Upper lobe of left lung (tissue), 6 donors: ENCODE results near the gene MYO18A. TPM values are rescaled to one million over a fixed set of nuclear protein-coding genes. Genes with fewer than 3 reads are reported as not detected.
"Not testable (repeated sequence)": the region's sequence is repeated elsewhere in the genome, so short reads cannot be mapped to it uniquely, and the experiment has no call there.

Experiments used
- ATAC-seq, 2 donors: fragments of 200-7000 bp; cut with Tn5 transposase; one replicate each; pipeline ENCODE4 v1.9.1; 2022; ENCODE audit warnings: mild to moderate bottlenecking in 2 of 2, moderate library complexity in 2 of 2; ENCODE audit not compliant: low FRiP score in 2 of 2
- DNase-seq, 2 donors: peaks; one replicate each; pipeline ENCODE4 v3.0.0-alpha.2; 2019 to 2020
- H3K27ac ChIP-seq, 4 donors: fragments of 200-600 bp; sonication (generic); one replicate each; pipeline ENCODE4 v1.5.1; 2016 to 2019
- H3K27me3 ChIP-seq, 4 donors: fragments of 200-600 bp; sonication (generic); one replicate each; pipeline ENCODE4 v1.5.1; 2017 to 2019
- H3K36me3 ChIP-seq, 4 donors: fragments of 200-600 bp; sonication (generic); one replicate each; pipeline ENCODE4 v1.5.1; 2016 to 2019
- H3K4me1 ChIP-seq, 4 donors: fragments of 200-600 bp; sonication (generic); one replicate each; pipeline ENCODE4 v1.5.1; 2018 to 2019
- H3K4me3 ChIP-seq, 4 donors: fragments of 200-600 bp; sonication (generic); one replicate each; pipeline ENCODE4 v1.5.1; 2017 to 2019; ENCODE audit warnings: mild to moderate bottlenecking in 2 of 4, moderate library complexity in 1 of 4
- H3K9me3 ChIP-seq, 4 donors: fragments of 200-600 bp; sonication (generic); one replicate each; pipeline ENCODE4 v1.5.1; 2018 to 2019
- CTCF ChIP-seq, 6 experiments: fragments of 450-650 bp in 4 of 6; fragments of 200-600 bp in 2 of 6; sonication (generic) in 2 of 6; IDR thresholded peaks; one replicate each; pipeline ENCODE4 v1.5.1; 2016 to 2019; ENCODE audit warnings: antibody characterized with exemption in 6 of 6
- EP300 ChIP-seq, 4 donors: sonication (generic); formaldehyde crosslinking; IDR thresholded peaks; one replicate each; pipeline ENCODE4 v1.5.1; 2017; ENCODE audit warnings: antibody characterized with exemption in 4 of 4, control low read depth in 2 of 4
- POLR2A ChIP-seq, 4 donors: fragments of 450-650 bp; IDR thresholded peaks; one replicate each; pipeline ENCODE4 v1.5.1; 2016 to 2017; ENCODE audit warnings: antibody characterized with exemption in 4 of 4, mild to moderate bottlenecking in 2 of 4
- POLR2AphosphoS5 ChIP-seq, 2 donors: sonication (generic); formaldehyde crosslinking; IDR thresholded peaks; one replicate each; pipeline ENCODE4 v1.5.1; 2017; ENCODE audit warnings: antibody characterized with exemption in 2 of 2
- WGBS, 2 donors: methylation state at CpG; one replicate each; pipeline ENCODE4 v1.1.5; 2017 to 2018; 5-methylcytosine and 5-hydroxymethylcytosine counted together
- total RNA-seq, 6 donors: library from RNA; depleted of rRNA in 4 of 6; stranded (reverse); fragments of >200 nt in 4 of 6; gene quantifications; one replicate each; pipeline versions ENCODE4 v1.1.0 to v1.2.1, GENCODE V29; 2016 to 2021
- donor health status: DM: no; HTN: no; CAD: no; lungs with moderate emphysema.
- donor health status: DM: no; HTN: yes; CAD: no; lungs with severe emphysema.

MYO18A gene
- total RNA-seq, 6 donors from 2014 or later, result 37.4 to 214 (median 67.4) TPM

GRCh38 chr17:29089601-29090044 is 90.6 kb downstream of the MYO18A start:
- ATAC-seq (no peak), DNase-seq (no peak)
- no peaks in the 10 kb centered on the region for H3K4me1 ChIP-seq
- H3K27me3 ChIP-seq, result no peaks in the 10 kb centered on the region
- no peaks in the 10 kb centered on the region for H3K9me3 ChIP-seq
- H3K36me3 ChIP-seq, result peaks cover 36 to 98% (median 90%) of the 10 kb centered on the region in 4 donors
- TF ChIP-seq CTCF (IDR thresholded peaks at IDR 0.05) (no peak), POLR2AphosphoS5 (IDR thresholded peaks at IDR 0.05) (no peak), EP300 (IDR thresholded peaks at IDR 0.05) (no peak), POLR2A (IDR thresholded peaks at IDR 0.05) (no peak)
- H3K4me3 ChIP-seq, result no peak overlapping the region
- 80 to 82% methylated on average over 20 of the region's 20 CpGs for WGBS, 2 donors
- H3K27ac ChIP-seq, result no peak overlapping the region

- not testable (repeated sequence) for H3K27me3 ChIP-seq, H3K4me3 ChIP-seq, H3K27ac ChIP-seq, DNase-seq, ATAC-seq, H3K9me3 ChIP-seq, H3K4me1 ChIP-seq
- WGBS, 2 donors, result 96% methylated on average over 3 of the region's 3 CpGs
- peaks cover 36 to 98% (median 85%) of the 10 kb centered on the region in 4 donors for H3K36me3 ChIP-seq
Observed at GRCh38 chr17:29088782-29089181, 91.4 kb downstream of the MYO18A start.

- Histone ChIP-seq H3K36me3 (peaks cover 31 to 98% (median 76%) of the 10 kb centered on the region in 4 donors), H3K27me3 (no peaks in the 10 kb centered on the region), H3K4me1 (no peaks in the 10 kb centered on the region), H3K9me3 (no peaks in the 10 kb centered on the region), H3K27ac (no peak overlapping the region), H3K4me3 (no peak overlapping the region)
- DNase-seq (no peak), ATAC-seq (no peak)
- TF ChIP-seq CTCF (IDR thresholded peaks at IDR 0.05) (no peak), EP300 (IDR thresholded peaks at IDR 0.05) (no peak), POLR2AphosphoS5 (IDR thresholded peaks at IDR 0.05) (no peak), POLR2A (IDR thresholded peaks at IDR 0.05) (no peak)
- 92 to 94% methylated on average over 18 to 19 of the region's 19 CpGs for WGBS, 2 donors
Observed at GRCh38 chr17:29086628-29087332, 93.4 kb downstream of the MYO18A start.

- H3K4me3 ChIP-seq, result no peak overlapping the region
- H3K27me3 ChIP-seq, result no peaks in the 10 kb centered on the region
- no peaks in the 10 kb centered on the region for H3K9me3 ChIP-seq
- H3K27ac ChIP-seq, result no peak overlapping the region
- no peaks in the 10 kb centered on the region for H3K4me1 ChIP-seq
- DNase-seq (no peak), ATAC-seq (no peak)
- no peak for TF ChIP-seq CTCF (IDR thresholded peaks at IDR 0.05)
- no peak for TF ChIP-seq EP300 (IDR thresholded peaks at IDR 0.05)
- no peak for TF ChIP-seq POLR2AphosphoS5 (IDR thresholded peaks at IDR 0.05)
- WGBS, 2 donors, result 92% methylated on average over 12 of the region's 12 CpGs
- H3K36me3 ChIP-seq, result peaks cover 20 to 98% (median 76%) of the 10 kb centered on the region in 4 donors
Observed at GRCh38 chr17:29085223-29085622, 95.0 kb downstream of the MYO18A start.

GRCh38 chr17:29084541-29085146 is 95.6 kb downstream of the MYO18A start:
- Histone ChIP-seq H3K4me3 (no peak overlapping the region), H3K4me1 (no peaks in the 10 kb centered on the region), H3K36me3 (peaks cover 20 to 98% (median 76%) of the 10 kb centered on the region in 4 donors), H3K9me3 (no peaks in the 10 kb centered on the region), H3K27me3 (no peaks in the 10 kb centered on the region), H3K27ac (no peak overlapping the region)
- TF ChIP-seq POLR2AphosphoS5 (IDR thresholded peaks at IDR 0.05), result no peak
- TF ChIP-seq EP300 (IDR thresholded peaks at IDR 0.05), result no peak
- TF ChIP-seq POLR2A (IDR thresholded peaks at IDR 0.05), result no peak
- no peak for TF ChIP-seq CTCF (IDR thresholded peaks at IDR 0.05)
- ATAC-seq (no peak), DNase-seq (no peak)
- WGBS, 2 donors, result 79 to 84% methylated on average over 21 of the region's 21 CpGs
